ENCODE data around the gene EMCN. TPM values are rescaled to one million over a fixed set of nuclear protein-coding genes. Genes with fewer than 3 reads are reported as not detected.

Gene EMCN
- total RNA-seq, 1 donor from 2014 or later: not detected

GRCh38 chr4:100424376-100424775, 93.4 kb downstream of the EMCN start:
- DNase-seq (ENCODE audit: low read depth): no peak
- no peak for FAIRE-seq
- peaks cover 4% of the 10 kb centered on the region for H3K9me3 Mint-ChIP-seq (ENCODE audit: unreplicated experiment)
- H3K4me3 Mint-ChIP-seq (ENCODE audit: unreplicated experiment): no peak overlapping the region
- peaks cover 12% of the 10 kb centered on the region for H3K4me1 Mint-ChIP-seq (ENCODE audit: low read depth, unreplicated experiment)
- Histone ChIP-seq H3K9ac (ENCODE audit: low read length) (no peak overlapping the region), H3K4me3 (ENCODE audit: insufficient read depth, low read depth, low read length) (no peak overlapping the region), H3K4me2 (ENCODE audit: low read length) (no peak overlapping the region), H2AFZ (ENCODE audit: low read depth, low read length) (no peak overlapping the region), H3K36me3 (ENCODE audit: insufficient read depth, low read length) (no peaks in the 10 kb centered on the region), H3K27ac (ENCODE audit: low read depth, low read length) (no peak overlapping the region), H3K9me3 (ENCODE audit: insufficient read depth, low read depth, low read length) (no peaks in the 10 kb centered on the region), H3K79me2 (ENCODE audit: insufficient read depth, low read length) (no peaks in the 10 kb centered on the region), H3K4me1 (ENCODE audit: insufficient read depth, low read length) (no peaks in the 10 kb centered on the region), H3K27me3 (ENCODE audit: insufficient read depth, low read length) (no peaks in the 10 kb centered on the region), H4K20me1 (ENCODE audit: insufficient read depth, low read length) (no peaks in the 10 kb centered on the region)
- no peaks in the 10 kb centered on the region for H3K36me3 Mint-ChIP-seq (ENCODE audit: low read depth, unreplicated experiment)
- TF ChIP-seq EZH2 (IDR thresholded peaks at IDR 0.05; ENCODE audit: insufficient read depth, low read length): no peak
- TF ChIP-seq, protein P1, sequence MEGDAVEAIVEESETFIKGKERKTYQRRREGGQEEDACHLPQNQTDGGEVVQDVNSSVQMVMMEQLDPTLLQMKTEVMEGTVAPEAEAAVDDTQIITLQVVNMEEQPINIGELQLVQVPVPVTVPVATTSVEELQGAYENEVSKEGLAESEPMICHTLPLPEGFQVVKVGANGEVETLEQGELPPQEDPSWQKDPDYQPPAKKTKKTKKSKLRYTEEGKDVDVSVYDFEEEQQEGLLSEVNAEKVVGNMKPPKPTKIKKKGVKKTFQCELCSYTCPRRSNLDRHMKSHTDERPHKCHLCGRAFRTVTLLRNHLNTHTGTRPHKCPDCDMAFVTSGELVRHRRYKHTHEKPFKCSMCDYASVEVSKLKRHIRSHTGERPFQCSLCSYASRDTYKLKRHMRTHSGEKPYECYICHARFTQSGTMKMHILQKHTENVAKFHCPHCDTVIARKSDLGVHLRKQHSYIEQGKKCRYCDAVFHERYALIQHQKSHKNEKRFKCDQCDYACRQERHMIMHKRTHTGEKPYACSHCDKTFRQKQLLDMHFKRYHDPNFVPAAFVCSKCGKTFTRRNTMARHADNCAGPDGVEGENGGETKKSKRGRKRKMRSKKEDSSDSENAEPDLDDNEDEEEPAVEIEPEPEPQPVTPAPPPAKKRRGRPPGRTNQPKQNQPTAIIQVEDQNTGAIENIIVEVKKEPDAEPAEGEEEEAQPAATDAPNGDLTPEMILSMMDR (IDR thresholded peaks at IDR 0.05; ENCODE audit: insufficient read depth, low read depth, low read length): no peak
- no peaks in the 10 kb centered on the region for H3K27me3 Mint-ChIP-seq (ENCODE audit: low read depth, unreplicated experiment)
- no peak overlapping the region for H3K27ac Mint-ChIP-seq (ENCODE audit: unreplicated experiment)

DNA sequence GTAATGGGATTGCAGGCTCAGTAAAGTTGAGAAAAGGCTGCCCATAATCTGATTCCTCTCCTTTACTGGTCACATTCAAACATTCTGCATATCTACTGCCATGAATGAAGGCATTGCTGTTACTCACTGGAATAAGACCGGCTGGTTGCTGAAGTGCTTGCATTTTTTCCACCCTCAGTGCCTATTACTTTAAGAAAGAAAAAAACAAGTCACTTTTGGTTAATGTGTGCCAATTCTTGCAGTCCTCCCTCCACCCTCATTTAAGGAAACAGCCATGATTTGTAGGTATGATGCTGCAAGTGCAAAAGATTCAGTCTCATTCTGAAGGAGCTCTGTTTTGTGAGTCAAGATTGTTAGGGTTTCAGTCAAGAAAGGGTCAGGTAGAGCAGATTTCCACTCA, 94.9 kb downstream of the EMCN start:
- TF ChIP-seq EZH2 (IDR thresholded peaks at IDR 0.05; ENCODE audit: insufficient read depth, low read length): no peak
- TF ChIP-seq, protein P1 (IDR thresholded peaks at IDR 0.05; ENCODE audit: insufficient read depth, low read depth, low read length): no peak
- no peaks in the 10 kb centered on the region for H3K36me3 ChIP-seq (ENCODE audit: insufficient read depth, low read length)
- H3K9ac ChIP-seq (ENCODE audit: low read length): no peak overlapping the region
- no peak overlapping the region for H3K4me2 ChIP-seq (ENCODE audit: low read length)
- H3K4me3 Mint-ChIP-seq (ENCODE audit: unreplicated experiment): no peak overlapping the region
- peaks cover 3% of the 10 kb centered on the region for H3K9me3 Mint-ChIP-seq (ENCODE audit: unreplicated experiment)
- no peaks in the 10 kb centered on the region for H3K27me3 ChIP-seq (ENCODE audit: insufficient read depth, low read length)
- H3K27ac Mint-ChIP-seq (ENCODE audit: unreplicated experiment): no peak overlapping the region
- H3K36me3 Mint-ChIP-seq (ENCODE audit: low read depth, unreplicated experiment): no peaks in the 10 kb centered on the region
- H2AFZ ChIP-seq (ENCODE audit: low read depth, low read length): no peak overlapping the region
- no peaks in the 10 kb centered on the region for H3K27me3 Mint-ChIP-seq (ENCODE audit: low read depth, unreplicated experiment)
- H3K4me3 ChIP-seq (ENCODE audit: insufficient read depth, low read depth, low read length): no peak overlapping the region
- no peak overlapping the region for H3K27ac ChIP-seq (ENCODE audit: low read depth, low read length)
- FAIRE-seq (no peak), DNase-seq (ENCODE audit: low read depth) (peak; percentile 12)
- peaks cover 9% of the 10 kb centered on the region for H3K4me1 Mint-ChIP-seq (ENCODE audit: low read depth, unreplicated experiment)
- H3K4me1 ChIP-seq (ENCODE audit: insufficient read depth, low read length): no peaks in the 10 kb centered on the region
- no peaks in the 10 kb centered on the region for H4K20me1 ChIP-seq (ENCODE audit: insufficient read depth, low read length)
- H3K9me3 ChIP-seq (ENCODE audit: insufficient read depth, low read depth, low read length): no peaks in the 10 kb centered on the region
- no peaks in the 10 kb centered on the region for H3K79me2 ChIP-seq (ENCODE audit: insufficient read depth, low read length)

DNA sequence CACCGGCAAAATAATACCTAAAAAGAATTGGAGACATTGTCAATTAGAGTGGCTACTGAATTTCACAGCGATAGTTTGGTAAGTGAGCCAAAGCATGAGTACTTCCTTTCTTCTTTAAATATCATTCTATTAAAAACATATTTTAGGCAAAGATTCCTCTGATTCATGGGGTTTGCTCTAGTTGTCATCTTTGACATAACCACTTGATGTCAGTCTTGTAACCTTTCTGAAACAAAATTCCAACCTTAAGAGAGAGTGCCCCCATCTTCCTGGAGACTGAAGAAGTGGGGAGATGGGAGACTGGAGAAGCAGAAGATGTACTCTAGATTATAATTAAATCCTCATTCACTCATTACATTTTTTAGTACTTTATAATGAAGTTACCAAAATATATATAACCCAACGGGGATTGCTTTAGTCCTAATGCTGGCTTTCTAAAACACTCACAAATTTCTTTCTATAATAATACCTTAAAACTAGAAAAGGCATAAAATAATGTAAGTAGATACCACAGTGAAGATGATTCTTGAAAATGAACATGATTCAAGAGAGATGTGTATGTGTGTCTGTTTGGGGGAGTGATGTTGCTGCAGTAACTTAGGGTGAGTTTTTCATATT, 96.4 kb downstream of the EMCN start:
- no peaks in the 10 kb centered on the region for H3K9me3 ChIP-seq (ENCODE audit: insufficient read depth, low read depth, low read length)
- H3K4me3 Mint-ChIP-seq (ENCODE audit: unreplicated experiment): no peak overlapping the region

More for the DNA sequence above, 96.4 kb downstream of the EMCN start:
- peak; percentile 59 for FAIRE-seq
- Histone ChIP-seq H3K79me2 (ENCODE audit: insufficient read depth, low read length) (no peaks in the 10 kb centered on the region), H3K36me3 (ENCODE audit: insufficient read depth, low read length) (no peaks in the 10 kb centered on the region), H2AFZ (ENCODE audit: low read depth, low read length) (peak overlapping the region; percentile 15), H3K27ac (ENCODE audit: low read depth, low read length) (no peak overlapping the region), H4K20me1 (ENCODE audit: insufficient read depth, low read length) (no peaks in the 10 kb centered on the region), H3K9ac (ENCODE audit: low read length) (peak overlapping the region; percentile 5), H3K4me1 (ENCODE audit: insufficient read depth, low read length) (no peaks in the 10 kb centered on the region), H3K4me2 (ENCODE audit: low read length) (peak overlapping the region; percentile 22), H3K4me3 (ENCODE audit: insufficient read depth, low read depth, low read length) (no peak overlapping the region), H3K27me3 (ENCODE audit: insufficient read depth, low read length) (no peaks in the 10 kb centered on the region)
- Mint-ChIP-seq H3K4me1 (ENCODE audit: low read depth, unreplicated experiment) (peaks cover 15% of the 10 kb centered on the region), H3K27ac (ENCODE audit: unreplicated experiment) (peak overlapping the region; percentile 48), H3K27me3 (ENCODE audit: low read depth, unreplicated experiment) (no peaks in the 10 kb centered on the region), H3K9me3 (ENCODE audit: unreplicated experiment) (no peaks in the 10 kb centered on the region), H3K36me3 (ENCODE audit: low read depth, unreplicated experiment) (no peaks in the 10 kb centered on the region)
- TF ChIP-seq, protein P1 (IDR thresholded peaks at IDR 0.05; ENCODE audit: insufficient read depth, low read depth, low read length): peak; percentile 55
- no peak for TF ChIP-seq EZH2 (IDR thresholded peaks at IDR 0.05; ENCODE audit: insufficient read depth, low read length)
- DNase-seq (ENCODE audit: low read depth): peak; percentile 21
